HepG2 (cell line): Measurements from ENCODE around the gene MRPL20.

Source experiments
- IRF2 ChIP-seq: IDR thresholded peaks from 2 replicates; pipeline ENCODE4 v1.6.1; 2018; ENCODE audit warnings: missing genetic modification reagents, missing compliant biosample characterization
- ZNF784 ChIP-seq: sonication (generic); formaldehyde crosslinking; IDR thresholded peaks from 2 replicates; pipeline ENCODE4 v1.5.1; 2020; ENCODE audit warnings: missing genetic modification reagents, mild to moderate bottlenecking, borderline replicate concordance

GRCh38 chr1:1400576-1401456, 6.3 kb downstream of the MRPL20 start:
- peak; percentile 45; the same call in 1 of the 2 replicates for TF ChIP-seq ZNF784 (CRISPR knock-in tag)
- peak; percentile 95 for TF ChIP-seq IRF2
